ENCODE data around the gene XKR3. TPM values are rescaled to one million over a fixed set of nuclear protein-coding genes. Genes with fewer than 3 reads are reported as not detected.
"Not testable (repeated sequence)": the region's sequence is repeated elsewhere in the genome, so short reads cannot be mapped to it uniquely, and the experiment has no call there.

XKR3 gene
- total RNA-seq, 1 donor from 2014 or later, result not detected

DNA sequence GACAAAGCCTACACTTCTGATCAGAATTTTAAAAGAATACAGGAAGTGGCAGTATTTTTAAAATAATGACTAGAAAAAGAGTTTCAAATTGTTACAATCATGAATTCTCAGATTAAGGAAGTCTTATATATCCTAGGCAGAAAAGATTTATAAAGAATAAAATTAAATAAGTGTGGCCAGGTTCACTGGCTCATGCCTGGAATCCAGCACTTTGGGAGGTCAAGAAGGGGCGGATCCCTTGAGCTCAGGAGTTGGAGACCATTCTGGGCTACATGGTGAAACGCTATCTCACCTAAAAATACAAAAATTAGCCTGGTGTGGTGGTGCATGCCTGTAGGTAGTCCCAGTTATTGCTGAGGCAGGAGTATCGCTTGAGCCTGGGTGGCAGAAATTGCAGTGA is 24.1 kb downstream of the XKR3 start:
- Mint-ChIP-seq H3K9me3 (ENCODE audit: unreplicated experiment) (peaks cover 4% of the 10 kb centered on the region), H3K4me3 (ENCODE audit: unreplicated experiment) (no peak overlapping the region), H3K27me3 (ENCODE audit: unreplicated experiment) (no peaks in the 10 kb centered on the region), H3K4me1 (ENCODE audit: unreplicated experiment) (no peaks in the 10 kb centered on the region), H3K36me3 (ENCODE audit: low read depth, unreplicated experiment) (no peaks in the 10 kb centered on the region), H3K27ac (ENCODE audit: unreplicated experiment) (no peak overlapping the region)
- DNase-seq (ENCODE audit: low spot score), result no peak
- no peak for TF ChIP-seq CTCF (IDR thresholded peaks at IDR 0.05; ENCODE audit: unreplicated experiment)

DNA sequence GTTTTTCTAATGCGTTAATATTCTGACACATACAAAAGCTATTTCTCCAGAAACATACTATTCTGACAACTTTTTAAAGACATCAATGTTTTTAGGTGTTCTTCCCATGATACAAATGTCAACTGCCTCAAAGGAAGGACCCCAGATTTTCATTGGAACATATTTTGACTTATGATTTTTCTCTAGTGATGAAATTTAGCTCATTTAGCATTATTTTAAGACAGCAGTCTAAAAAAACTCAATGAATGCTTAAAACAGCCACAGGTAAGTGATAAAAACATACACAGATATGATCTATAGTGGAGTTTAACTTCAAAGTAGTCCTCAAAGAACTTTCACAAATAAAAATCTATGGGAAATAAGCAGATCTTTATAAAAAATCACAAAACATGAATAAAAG is 24.9 kb downstream of the XKR3 start:
- Mint-ChIP-seq H3K27ac (ENCODE audit: unreplicated experiment) (no peak overlapping the region), H3K36me3 (ENCODE audit: low read depth, unreplicated experiment) (no peaks in the 10 kb centered on the region), H3K4me3 (ENCODE audit: unreplicated experiment) (no peak overlapping the region), H3K27me3 (ENCODE audit: unreplicated experiment) (no peaks in the 10 kb centered on the region), H3K9me3 (ENCODE audit: unreplicated experiment) (peaks cover 4% of the 10 kb centered on the region), H3K4me1 (ENCODE audit: unreplicated experiment) (no peaks in the 10 kb centered on the region)
- no peak for TF ChIP-seq CTCF (IDR thresholded peaks at IDR 0.05; ENCODE audit: unreplicated experiment)
- DNase-seq (ENCODE audit: low spot score), result no peak

DNA sequence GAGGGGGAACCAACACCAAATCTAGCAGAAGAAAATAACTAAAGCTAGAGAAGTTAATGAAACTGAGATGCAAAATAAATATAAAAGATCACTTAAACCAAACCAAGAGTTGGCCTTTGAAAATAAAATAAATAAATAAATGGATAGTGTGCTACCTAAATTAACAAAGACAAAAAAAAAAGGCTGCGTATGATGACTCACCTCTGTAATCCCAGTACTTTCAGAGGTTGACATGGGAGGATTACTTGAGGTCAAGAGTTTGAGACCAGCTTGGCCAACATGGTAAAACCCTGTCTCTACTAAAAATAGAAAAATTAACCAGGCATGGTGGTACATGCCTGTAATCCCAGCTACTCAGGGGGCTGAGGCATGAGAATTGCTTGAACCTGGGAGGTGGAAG is 29.7 kb downstream of the XKR3 start:
- H3K4me1 Mint-ChIP-seq (ENCODE audit: unreplicated experiment); H3K36me3 Mint-ChIP-seq (ENCODE audit: low read depth, unreplicated experiment); H3K4me3 Mint-ChIP-seq (ENCODE audit: unreplicated experiment); H3K9me3 Mint-ChIP-seq (ENCODE audit: unreplicated experiment); DNase-seq (ENCODE audit: low spot score); H3K27ac Mint-ChIP-seq (ENCODE audit: unreplicated experiment); H3K27me3 Mint-ChIP-seq (ENCODE audit: unreplicated experiment): not testable (repeated sequence)

GRCh38 chr22:16793831-16794230 is 31.4 kb downstream of the XKR3 start:
- H3K36me3 Mint-ChIP-seq (ENCODE audit: low read depth, unreplicated experiment), result no peaks in the 10 kb centered on the region
- H3K27me3 Mint-ChIP-seq (ENCODE audit: unreplicated experiment), result peaks cover 4% of the 10 kb centered on the region
- no peak for TF ChIP-seq CTCF (IDR thresholded peaks at IDR 0.05; ENCODE audit: unreplicated experiment)
- H3K4me3 Mint-ChIP-seq (ENCODE audit: unreplicated experiment), result no peak overlapping the region
- H3K27ac Mint-ChIP-seq (ENCODE audit: unreplicated experiment), result no peak overlapping the region
- no peaks in the 10 kb centered on the region for H3K9me3 Mint-ChIP-seq (ENCODE audit: unreplicated experiment)
- no peak for DNase-seq (ENCODE audit: low spot score)
- H3K4me1 Mint-ChIP-seq (ENCODE audit: unreplicated experiment), result no peaks in the 10 kb centered on the region

- Mint-ChIP-seq H3K36me3 (ENCODE audit: low read depth, unreplicated experiment) (no peaks in the 10 kb centered on the region), H3K4me1 (ENCODE audit: unreplicated experiment) (no peaks in the 10 kb centered on the region), H3K9me3 (ENCODE audit: unreplicated experiment) (no peaks in the 10 kb centered on the region), H3K27ac (ENCODE audit: unreplicated experiment) (no peak overlapping the region), H3K4me3 (ENCODE audit: unreplicated experiment) (no peak overlapping the region), H3K27me3 (ENCODE audit: unreplicated experiment) (peaks cover 3% of the 10 kb centered on the region)
- no peak for DNase-seq (ENCODE audit: low spot score)
- no peak for TF ChIP-seq CTCF (IDR thresholded peaks at IDR 0.05; ENCODE audit: unreplicated experiment)
These were observed 35.2 kb downstream of the XKR3 start for GRCh38 chr22:16789860-16790493.

Data from endothelial cell (in vitro differentiated cells).